Large intestine (tissue), 3 donors: ENCODE results near the gene RNF8. TPM values are rescaled to one million over a fixed set of nuclear protein-coding genes. Genes with fewer than 3 reads are reported as not detected.

Experiments
- DNase-seq, 2 donors: peaks; one replicate each; pipeline versions ENCODE4 v3.0.0 to v3.0.0-alpha.2; 2013
- H3K27ac ChIP-seq: one replicate; pipeline ENCODE4 v1.5.1; 2013; ENCODE audit warnings: low read length
- H3K27me3 ChIP-seq: 2 replicates; pipeline ENCODE4 v1.6.1; 2013; ENCODE audit warnings: low read length; ENCODE audit not compliant: control insufficient read depth, insufficient read depth
- H3K36me3 ChIP-seq: 2 replicates; pipeline ENCODE4 v1.6.1; 2013; ENCODE audit warnings: low read length; ENCODE audit not compliant: control insufficient read depth, insufficient read depth
- H3K4me1 ChIP-seq: one replicate; pipeline ENCODE4 v1.6.1; 2013; ENCODE audit warnings: low read length; ENCODE audit not compliant: control insufficient read depth, insufficient read depth
- H3K4me3 ChIP-seq: one replicate; pipeline ENCODE4 v1.5.1; 2013; ENCODE audit warnings: low read length
- H3K9me3 ChIP-seq: one replicate; pipeline ENCODE4 v1.6.1; 2013; ENCODE audit warnings: mild to moderate bottlenecking, low read depth, low read length, moderate library complexity; ENCODE audit not compliant: control insufficient read depth
- WGBS: methylation state at CpG from one replicate; pipeline ENCODE4 v1.1.5; 2013; ENCODE audit warnings: low lambda C conversion rate; ENCODE audit not compliant: insufficient coverage; 5-methylcytosine and 5-hydroxymethylcytosine counted together
- polyA plus RNA-seq: library from polyadenylated mRNA; unstranded; fragments of 120-200 nt; gene quantifications from one replicate; pipeline ENCODE4 v1.2.1, GENCODE V29; 2013

RNF8 gene
- polyA plus RNA-seq, 1 donor = 15.5 TPM

DNA sequence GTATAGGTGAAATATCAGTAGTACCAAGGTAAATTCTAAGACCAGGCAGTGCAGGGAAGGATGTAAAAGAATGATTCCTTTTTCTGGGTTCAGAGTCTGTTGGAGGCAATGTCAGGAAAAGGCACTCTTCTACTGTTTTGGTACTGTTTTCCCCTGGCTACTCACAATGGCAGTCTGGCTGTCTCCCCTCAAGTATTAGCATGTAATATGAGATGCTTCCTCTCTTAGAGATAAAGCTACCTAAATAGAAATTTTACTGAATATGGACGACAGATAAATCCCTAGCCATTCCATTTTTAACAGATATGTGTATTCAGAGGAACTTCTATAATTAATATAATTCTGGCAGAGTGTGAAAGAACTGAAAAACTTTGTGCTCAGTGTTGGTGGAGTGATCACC is 3.5 kb downstream of the RNF8 start:
- H3K9me3 ChIP-seq = no peaks in the 10 kb centered on the region
- WGBS = no CpG with 5 or more reads among the region's 1 CpG
- no peak overlapping the region for H3K4me3 ChIP-seq
- DNase-seq = no peak
- peaks cover 5% of the 10 kb centered on the region for H3K4me1 ChIP-seq
- H3K27me3 ChIP-seq = no peaks in the 10 kb centered on the region
- H3K36me3 ChIP-seq = peaks cover 14% of the 10 kb centered on the region
- H3K27ac ChIP-seq = no peak overlapping the region

DNA sequence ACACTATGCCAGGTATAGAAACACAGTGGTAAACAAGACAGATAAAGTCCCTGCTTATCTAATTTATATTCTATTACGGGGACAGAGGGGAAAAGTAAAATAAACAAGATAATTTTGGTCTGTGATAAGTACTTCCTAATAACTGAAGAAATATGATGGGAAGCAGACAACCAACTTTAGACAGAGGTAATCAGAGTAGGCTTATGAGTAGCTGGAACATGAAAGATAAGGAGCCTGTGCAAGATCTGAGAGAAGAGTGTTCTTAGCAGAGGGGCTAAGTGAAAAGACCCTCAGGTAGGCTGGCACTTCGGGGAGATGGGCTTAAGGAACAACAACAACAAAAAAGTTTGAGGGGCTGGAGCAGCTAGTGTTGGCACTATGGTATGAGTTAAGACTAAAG is 4.1 kb downstream of the RNF8 start:
- WGBS = no CpG with 5 or more reads among the region's 2 CpGs
- Histone ChIP-seq H3K4me1 (peaks cover 5% of the 10 kb centered on the region), H3K9me3 (no peaks in the 10 kb centered on the region), H3K27ac (no peak overlapping the region), H3K27me3 (no peaks in the 10 kb centered on the region), H3K4me3 (no peak overlapping the region), H3K36me3 (peaks cover 15% of the 10 kb centered on the region)
- DNase-seq = no peak

DNA sequence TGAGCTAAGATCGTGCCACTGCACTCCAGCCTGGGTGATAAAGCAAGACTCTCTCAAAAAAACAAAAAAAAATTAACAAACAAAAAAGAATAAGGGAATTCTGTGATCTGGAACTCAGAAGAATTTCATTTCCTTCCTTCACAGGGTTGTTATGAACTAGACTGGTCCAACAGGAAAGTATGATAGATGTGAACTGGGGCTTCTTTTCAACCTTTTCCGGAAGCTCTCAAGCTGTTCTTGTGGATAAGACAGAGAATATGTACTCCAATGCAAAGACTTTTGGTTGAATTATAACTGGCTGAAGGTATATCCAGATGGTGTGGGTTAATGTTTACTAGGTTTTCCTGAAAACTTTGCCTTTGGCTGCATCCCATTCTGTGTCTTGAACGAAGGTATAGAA is 5.3 kb downstream of the RNF8 start:
- WGBS = 83% methylated on average over 1 of the region's 3 CpGs
- no peak for DNase-seq
- Histone ChIP-seq H3K4me3 (no peak overlapping the region), H3K9me3 (no peaks in the 10 kb centered on the region), H3K27me3 (no peaks in the 10 kb centered on the region), H3K27ac (no peak overlapping the region), H3K4me1 (peaks cover 5% of the 10 kb centered on the region), H3K36me3 (peaks cover 21% of the 10 kb centered on the region)

DNA sequence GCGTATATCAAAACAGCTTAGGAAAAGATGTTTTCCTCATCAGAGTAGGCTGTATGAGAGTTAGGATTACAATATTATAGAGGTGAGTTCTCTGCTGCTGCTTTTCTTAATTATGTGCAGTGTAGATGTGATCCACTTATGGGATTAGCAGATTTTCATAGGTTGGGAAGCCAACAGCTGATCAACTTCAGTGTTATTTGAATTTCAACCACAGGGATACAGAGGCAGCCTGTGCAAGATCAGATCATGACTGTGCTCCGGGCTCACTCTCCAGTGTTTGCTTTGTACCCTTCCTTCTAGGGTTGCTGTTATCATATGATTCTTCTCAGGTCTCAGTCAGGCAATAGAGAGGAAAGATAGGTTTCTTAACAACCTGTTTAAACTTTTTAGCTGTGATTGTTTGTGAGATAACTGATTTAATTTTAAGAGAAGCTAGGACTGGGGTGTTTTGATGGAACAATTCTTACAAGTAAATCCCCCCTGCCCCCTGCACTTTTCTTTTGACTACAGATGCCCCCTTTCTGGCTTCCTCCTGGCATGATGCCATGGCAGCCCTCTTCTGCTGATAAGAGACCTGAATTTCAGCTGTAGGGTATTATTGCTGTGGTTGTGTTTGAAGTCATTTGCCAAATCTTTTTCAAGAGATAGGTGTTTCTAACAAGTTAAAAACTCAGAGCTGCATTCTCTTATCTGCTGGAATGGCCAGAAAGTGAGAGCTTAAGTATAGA is 8.5 kb downstream of the RNF8 start:
- Histone ChIP-seq H3K27me3 (no peaks in the 10 kb centered on the region), H3K4me3 (no peak overlapping the region), H3K36me3 (peaks cover 21% of the 10 kb centered on the region), H3K4me1 (no peaks in the 10 kb centered on the region), H3K27ac (no peak overlapping the region), H3K9me3 (no peaks in the 10 kb centered on the region)
- DNase-seq = no peak
- WGBS = no CpG with 5 or more reads among the region's 2 CpGs

DNA sequence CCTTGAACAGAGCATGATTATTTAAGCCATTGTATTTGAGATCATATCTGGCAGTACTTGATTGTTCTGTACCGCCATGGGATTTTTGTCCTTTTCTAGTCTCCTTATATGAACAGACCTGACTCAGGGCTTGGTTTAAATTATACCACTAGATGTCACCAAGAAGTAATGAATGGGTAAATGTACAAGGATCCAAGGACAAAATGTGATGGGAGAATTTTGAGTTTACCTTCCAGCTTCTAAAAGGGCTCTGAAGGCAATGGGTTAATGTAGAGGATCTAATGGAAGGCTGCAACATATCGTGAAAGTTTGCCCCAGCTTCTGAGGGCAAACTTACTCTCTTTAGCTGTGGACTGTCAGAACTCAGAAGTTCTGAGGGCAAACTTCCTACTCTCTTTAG is 12.0 kb downstream of the RNF8 start:
- Histone ChIP-seq H3K4me1 (no peaks in the 10 kb centered on the region), H3K9me3 (no peaks in the 10 kb centered on the region), H3K27me3 (no peaks in the 10 kb centered on the region), H3K27ac (no peak overlapping the region), H3K36me3 (peaks cover 43% of the 10 kb centered on the region), H3K4me3 (no peak overlapping the region)
- no peak for DNase-seq
- no CpG with 5 or more reads among the region's 2 CpGs for WGBS

DNA sequence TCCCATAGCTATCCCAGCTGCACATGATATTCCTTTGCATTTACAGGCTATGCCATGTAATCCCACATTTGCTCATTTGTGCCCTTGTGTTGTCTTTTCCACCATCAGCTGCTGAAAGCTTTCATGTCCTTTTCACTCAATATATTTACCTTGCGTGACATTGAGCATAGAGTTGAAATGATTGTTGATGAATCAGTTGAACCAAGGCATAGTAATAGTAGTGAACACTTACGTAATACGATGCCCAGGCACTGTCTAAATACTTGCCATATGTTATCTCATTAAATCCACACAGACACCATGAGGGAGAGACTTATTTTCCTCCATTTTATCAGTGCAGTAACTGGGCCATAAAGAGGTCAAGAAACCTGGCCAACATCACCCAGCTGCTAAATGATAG is 13.1 kb downstream of the RNF8 start:
- H3K4me3 ChIP-seq = no peak overlapping the region
- no peaks in the 10 kb centered on the region for H3K4me1 ChIP-seq
- WGBS = 60% methylated on average over 1 of the region's 3 CpGs
- DNase-seq = no peak
- H3K36me3 ChIP-seq = peaks cover 44% of the 10 kb centered on the region
- H3K9me3 ChIP-seq = no peaks in the 10 kb centered on the region
- H3K27ac ChIP-seq = no peak overlapping the region
- H3K27me3 ChIP-seq = no peaks in the 10 kb centered on the region

DNA sequence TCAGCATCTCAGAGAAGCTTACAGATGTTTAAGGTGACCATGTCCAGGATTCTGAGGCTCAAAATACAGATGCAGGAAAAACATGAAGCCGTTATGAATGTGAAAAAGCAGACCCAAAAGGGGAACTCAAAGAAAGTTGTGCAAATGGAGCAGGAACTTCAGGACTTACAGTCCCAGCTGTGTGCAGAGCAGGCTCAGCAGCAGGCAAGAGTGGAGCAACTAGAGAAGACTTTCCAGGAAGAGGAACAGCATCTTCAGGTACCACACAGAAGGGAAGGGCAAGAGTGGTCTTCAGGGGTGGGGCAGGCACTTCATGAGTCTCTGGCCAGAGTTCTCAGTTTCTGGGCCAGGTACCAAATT is 15.2 kb downstream of the RNF8 start:
- Histone ChIP-seq H3K9me3 (no peaks in the 10 kb centered on the region), H3K27ac (no peak overlapping the region), H3K4me1 (no peaks in the 10 kb centered on the region), H3K36me3 (peaks cover 35% of the 10 kb centered on the region), H3K4me3 (no peak overlapping the region), H3K27me3 (no peaks in the 10 kb centered on the region)
- no CpG with 5 or more reads among the region's 1 CpG for WGBS
- DNase-seq = no peak

DNA sequence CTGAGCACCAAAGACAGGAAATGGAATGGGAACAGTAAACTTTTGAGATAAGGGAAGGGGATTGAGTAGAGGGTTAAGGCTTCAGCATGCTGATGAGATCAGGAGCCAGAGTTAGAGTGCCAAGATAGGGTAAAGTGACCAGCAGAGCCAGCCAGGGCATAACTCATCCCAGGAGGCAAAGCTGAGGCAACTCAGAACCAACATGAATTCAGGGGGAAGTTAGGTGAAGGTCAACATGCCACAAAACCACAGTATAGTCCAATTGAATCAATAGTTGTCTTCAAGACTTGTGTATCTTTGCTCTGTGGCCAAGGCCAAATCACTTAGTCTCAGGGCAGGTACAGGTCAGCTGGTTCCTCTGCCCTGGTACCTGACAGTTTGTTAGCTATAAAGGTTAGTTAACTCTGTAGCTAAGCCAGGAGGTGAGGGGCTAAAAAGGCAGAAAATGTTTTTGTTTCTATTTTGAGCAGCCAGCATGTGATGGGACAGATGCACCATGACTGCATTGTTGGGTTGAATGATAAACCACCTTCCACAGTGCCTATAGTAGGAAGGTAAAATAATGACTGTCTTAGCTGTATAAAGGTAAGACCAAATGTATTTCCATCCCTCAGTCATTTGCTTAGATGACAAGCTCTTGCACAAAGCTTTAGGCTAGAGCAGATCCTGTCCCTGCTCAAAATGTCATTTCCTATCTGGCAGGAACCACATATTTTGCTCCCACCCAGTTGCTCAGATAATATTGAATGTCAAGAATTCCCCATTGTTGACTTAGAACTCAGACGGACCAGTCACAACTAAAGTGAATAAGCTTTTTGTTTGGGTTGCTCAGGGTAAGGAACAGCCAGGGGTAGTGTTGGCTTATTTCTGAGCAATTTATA is 15.8 kb downstream of the RNF8 start:
- peaks cover 40% of the 10 kb centered on the region for H3K36me3 ChIP-seq
- no peaks in the 10 kb centered on the region for H3K27me3 ChIP-seq
- H3K9me3 ChIP-seq = no peaks in the 10 kb centered on the region
- H3K27ac ChIP-seq = no peak overlapping the region
- H3K4me1 ChIP-seq = no peaks in the 10 kb centered on the region
- no peak for DNase-seq
- no CpG with 5 or more reads among the region's 1 CpG for WGBS
- no peak overlapping the region for H3K4me3 ChIP-seq

DNA sequence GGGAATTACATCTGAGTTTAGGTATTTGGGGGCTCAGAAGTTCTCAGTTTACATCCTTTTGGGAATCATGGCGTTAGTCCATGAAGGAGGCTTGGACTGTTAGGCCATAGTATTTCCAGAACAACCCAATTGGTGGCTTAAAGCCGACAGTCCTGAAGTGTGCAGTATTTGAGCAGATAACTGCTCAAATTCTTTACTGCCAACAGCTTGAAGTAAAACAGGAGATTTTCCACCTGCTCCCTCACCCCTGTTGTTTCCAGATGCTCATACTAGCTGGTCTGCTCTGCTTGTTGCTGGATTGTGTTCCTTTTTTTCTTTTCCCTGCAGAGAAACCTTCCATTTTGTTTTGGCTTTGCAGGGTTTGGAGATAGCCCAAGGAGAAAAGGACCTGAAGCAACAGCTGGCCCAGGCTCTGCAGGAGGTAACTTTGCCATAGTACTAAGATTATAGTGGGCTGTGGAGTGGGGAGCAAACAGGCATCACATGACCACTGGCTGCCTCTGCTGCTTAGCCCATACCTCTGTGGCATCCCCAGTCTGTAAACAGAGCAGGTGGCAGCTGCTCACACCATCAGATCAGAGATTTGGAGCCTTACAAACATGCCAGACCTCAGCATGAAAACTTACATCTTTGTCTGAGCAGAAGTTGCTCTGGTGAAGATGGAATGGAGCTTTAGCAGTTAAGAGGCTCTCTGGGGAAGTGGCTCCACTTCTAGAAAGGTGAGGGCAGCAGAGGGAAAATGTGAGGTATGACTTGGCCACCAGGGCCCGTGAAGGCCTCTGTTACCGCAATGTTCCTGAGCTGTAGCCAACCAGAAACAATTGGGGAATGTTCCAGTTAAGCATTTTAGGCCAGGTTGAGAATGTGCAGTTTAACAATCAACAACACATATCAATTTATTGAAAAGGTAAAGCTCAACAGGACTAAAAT is 17.6 kb downstream of the RNF8 start:
- no peak for DNase-seq
- H3K27ac ChIP-seq = no peak overlapping the region
- H3K4me1 ChIP-seq = no peaks in the 10 kb centered on the region
- no peaks in the 10 kb centered on the region for H3K27me3 ChIP-seq
- H3K4me3 ChIP-seq = no peak overlapping the region
- H3K9me3 ChIP-seq = no peaks in the 10 kb centered on the region
- 79% methylated on average over 2 of the region's 4 CpGs for WGBS
- peaks cover 53% of the 10 kb centered on the region for H3K36me3 ChIP-seq

DNA sequence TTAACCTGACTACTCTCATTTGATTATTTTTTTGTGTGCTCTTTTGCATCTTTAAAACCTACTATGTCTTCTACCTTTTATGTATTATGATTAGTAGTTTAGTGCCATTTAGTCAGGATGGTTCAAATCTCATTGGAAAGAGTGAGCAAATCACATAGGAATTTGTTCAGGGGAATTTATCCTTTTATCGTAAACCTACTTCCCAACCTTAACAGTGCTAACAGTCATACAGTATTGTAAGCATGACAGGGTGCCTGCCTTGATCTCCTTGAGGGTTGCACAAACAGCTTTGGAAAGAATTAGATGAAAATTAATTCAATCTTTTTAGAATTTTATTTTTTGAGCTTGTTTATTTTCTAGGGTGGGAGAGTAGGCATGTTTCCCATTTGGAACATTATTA is 18.3 kb downstream of the RNF8 start:
- DNase-seq = no peak
- H3K9me3 ChIP-seq = no peaks in the 10 kb centered on the region
- H3K27ac ChIP-seq = no peak overlapping the region
- H3K4me3 ChIP-seq = no peak overlapping the region
- no peaks in the 10 kb centered on the region for H3K4me1 ChIP-seq
- 100% methylated on average over 1 of the region's 1 CpG for WGBS
- H3K36me3 ChIP-seq = peaks cover 59% of the 10 kb centered on the region
- no peaks in the 10 kb centered on the region for H3K27me3 ChIP-seq
